HEK293 (cell line): ENCODE measurements around the gene SEC16A.

ENCODE experiments used
- CTCF ChIA-PET: fragments of 350-600 bp; formaldehyde crosslinking; extraction: SDS; loops from one replicate; lab custom pipeline; 2021; ENCODE audit warnings: antibody characterized with exemption; lab: Yijun Ruan, JAX
- POLR2A ChIA-PET: fragments of 300-600 bp; formaldehyde crosslinking; extraction: SDS; loops from one replicate; lab custom pipeline; 2020; ENCODE audit warnings: antibody characterized with exemption, inconsistent platforms; lab: Yijun Ruan, JAX
- H3K27ac ChIP-seq: fragments of 200-500 bp; sonication (Bioruptor generic); 2 replicates; pipeline ENCODE4 v1.5.1; 2014; ENCODE audit warnings: low read depth, low read length, control low read depth, inconsistent platforms; ENCODE audit errors: extremely low read depth
- H3K36me3 ChIP-seq, 2 experiments: fragments of 200-500 bp in 1 of 2; sonication (Bioruptor generic) in 1 of 2; 1 replicate in 1 of 2; 2 replicates in 1 of 2; pipeline ENCODE4 v1.5.1; 2014 to 2017; ENCODE audit warnings: inconsistent platforms in 2 of 2, low read length in 2 of 2; ENCODE audit not compliant: control insufficient read depth in 2 of 2, insufficient read depth in 1 of 2
- H3K4me1 ChIP-seq: fragments of 200-500 bp; sonication (Bioruptor generic); 2 replicates; pipeline ENCODE4 v1.5.1; 2014; ENCODE audit warnings: mild to moderate bottlenecking, low read length, inconsistent platforms; ENCODE audit not compliant: control insufficient read depth, insufficient read depth
- H3K4me3 ChIP-seq: 2 replicates; pipeline ENCODE4 v1.5.1; 2011; ENCODE audit warnings: low read depth, mild to moderate bottlenecking, control low read depth, low read length, moderate library complexity
- H3K9me3 ChIP-seq: fragments of 200-500 bp; sonication (Bioruptor generic); 2 replicates; pipeline ENCODE4 v1.5.1; 2014; ENCODE audit warnings: low read depth, low read length, inconsistent platforms; ENCODE audit not compliant: control insufficient read depth, insufficient read depth
- GLIS1 ChIP-seq: fragments of 450-650 bp; formaldehyde crosslinking; IDR thresholded peaks from 2 replicates; pipeline ENCODE4 v1.5.1; 2016; ENCODE audit warnings: missing biosample characterization, missing genetic modification characterization
- HIC1 ChIP-seq: fragments of 450-650 bp; formaldehyde crosslinking; IDR thresholded peaks from 2 replicates; pipeline ENCODE4 v1.5.1; 2016; ENCODE audit warnings: missing biosample characterization, missing genetic modification characterization
- PRDM10 ChIP-seq: fragments of 450-650 bp; formaldehyde crosslinking; IDR thresholded peaks from 2 replicates; pipeline ENCODE4 v1.5.1; 2016; ENCODE audit warnings: missing biosample characterization, missing genetic modification characterization
- SCRT2 ChIP-seq: fragments of 450-650 bp; formaldehyde crosslinking; IDR thresholded peaks from 2 replicates; pipeline ENCODE4 v1.5.1; 2016; ENCODE audit warnings: missing biosample characterization, missing genetic modification characterization
- ZBTB8A ChIP-seq: fragments of 450-650 bp; formaldehyde crosslinking; IDR thresholded peaks from 2 replicates; pipeline ENCODE4 v1.5.1; 2016; ENCODE audit warnings: missing biosample characterization, missing genetic modification characterization
- ZNF2 ChIP-seq: fragments of 450-650 bp; formaldehyde crosslinking; IDR thresholded peaks from 2 replicates; pipeline ENCODE4 v1.5.1; 2016; ENCODE audit warnings: missing biosample characterization, missing genetic modification characterization
- ZNF266 ChIP-seq: fragments of 450-650 bp; formaldehyde crosslinking; IDR thresholded peaks from 2 replicates; pipeline ENCODE4 v1.5.1; 2016; ENCODE audit warnings: missing biosample characterization, missing genetic modification characterization, low read depth
- ZNF510 ChIP-seq: fragments of 450-650 bp; formaldehyde crosslinking; IDR thresholded peaks from 2 replicates; pipeline ENCODE4 v1.5.1; 2018; ENCODE audit warnings: mild to moderate bottlenecking, missing genetic modification characterization, missing biosample characterization; ENCODE audit not compliant: insufficient replicate concordance
- ZNF561 ChIP-seq: fragments of 450-650 bp; IDR thresholded peaks from 2 replicates; pipeline ENCODE4 v1.5.1; 2018; ENCODE audit warnings: missing biosample characterization, missing genetic modification characterization, borderline replicate concordance
- ZNF571 ChIP-seq: fragments of 450-650 bp; formaldehyde crosslinking; IDR thresholded peaks from 2 replicates; pipeline ENCODE4 v1.5.0; 2017; ENCODE audit warnings: missing biosample characterization, missing genetic modification characterization
- TF ChIP-seq, protein P1 (sequence below): fragments of 450-650 bp; IDR thresholded peaks from 2 replicates; pipeline ENCODE4 v1.5.1; 2018; ENCODE audit warnings: missing biosample characterization, missing genetic modification characterization
- TF ChIP-seq, protein P2 (sequence below): fragments of 450-650 bp; formaldehyde crosslinking; conservative IDR thresholded peaks from 2 replicates; pipeline ENCODE4 v1.5.1; 2016; ENCODE audit warnings: low read depth, missing biosample characterization, missing genetic modification characterization
- TF ChIP-seq, protein P3 (sequence below): fragments of 450-650 bp; formaldehyde crosslinking; IDR thresholded peaks from 2 replicates; pipeline ENCODE4 v1.5.1; 2016; ENCODE audit warnings: missing biosample characterization, missing genetic modification characterization

The SEC16A gene

GRCh38 chr9:136508729-136509500, 26.1 kb upstream of the SEC16A start:
- ChIA-PET CTCF (interaction anchor here (0.7 kb wide), 1 partner anchor 282 kb away, joined by 3 read pairs; no protein-coding TSS in a partner anchor), POLR2A (no interaction called here)
- Histone ChIP-seq H3K4me1 (no peaks in the 10 kb centered on the region), H3K9me3 (no peaks in the 10 kb centered on the region), H3K36me3 (peaks cover 0 to 82% of the 10 kb centered on the region in 2 experiments; a peak in 1 of 3 replicates), H3K27ac (no peak overlapping the region), H3K4me3 (no peak overlapping the region)
- no peak for TF ChIP-seq GLIS1 (tag by site-specific recombination)
- peak; percentile 54; the same call in 1 of the 2 replicates for TF ChIP-seq SCRT2 (tag by site-specific recombination)

- Histone ChIP-seq H3K27ac (no peak overlapping the region), H3K36me3 (peaks cover 0 to 83% of the 10 kb centered on the region in 2 experiments; a peak in 1 of 3 replicates), H3K4me1 (no peaks in the 10 kb centered on the region), H3K4me3 (no peak overlapping the region), H3K9me3 (no peaks in the 10 kb centered on the region)
- ChIA-PET POLR2A (no interaction called here), CTCF (interaction anchor here (1.3 kb wide), 1 partner anchor 22 kb away, joined by 3 read pairs; no protein-coding TSS in a partner anchor)
- peak; percentile 50; the same call in 1 of the 2 replicates for TF ChIP-seq HIC1 (tag by site-specific recombination)
- TF ChIP-seq, protein P1, sequence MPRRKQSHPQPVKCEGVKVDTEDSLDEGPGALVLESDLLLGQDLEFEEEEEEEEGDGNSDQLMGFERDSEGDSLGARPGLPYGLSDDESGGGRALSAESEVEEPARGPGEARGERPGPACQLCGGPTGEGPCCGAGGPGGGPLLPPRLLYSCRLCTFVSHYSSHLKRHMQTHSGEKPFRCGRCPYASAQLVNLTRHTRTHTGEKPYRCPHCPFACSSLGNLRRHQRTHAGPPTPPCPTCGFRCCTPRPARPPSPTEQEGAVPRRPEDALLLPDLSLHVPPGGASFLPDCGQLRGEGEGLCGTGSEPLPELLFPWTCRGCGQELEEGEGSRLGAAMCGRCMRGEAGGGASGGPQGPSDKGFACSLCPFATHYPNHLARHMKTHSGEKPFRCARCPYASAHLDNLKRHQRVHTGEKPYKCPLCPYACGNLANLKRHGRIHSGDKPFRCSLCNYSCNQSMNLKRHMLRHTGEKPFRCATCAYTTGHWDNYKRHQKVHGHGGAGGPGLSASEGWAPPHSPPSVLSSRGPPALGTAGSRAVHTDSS (tag by site-specific recombination): no peak
Observed at GRCh38 chr9:136507992-136508375, 25.1 kb upstream of the SEC16A start.

- ChIA-PET POLR2A (no interaction called here), CTCF (interaction anchor here (1.3 kb wide), 1 partner anchor 22 kb away, joined by 3 read pairs; no protein-coding TSS in a partner anchor)
- Histone ChIP-seq H3K9me3 (no peaks in the 10 kb centered on the region), H3K4me3 (no peak overlapping the region), H3K36me3 (peaks cover 0 to 84% of the 10 kb centered on the region in 2 experiments; a peak in 1 of 3 replicates), H3K4me1 (no peaks in the 10 kb centered on the region), H3K27ac (no peak overlapping the region)
- TF ChIP-seq, protein P2, sequence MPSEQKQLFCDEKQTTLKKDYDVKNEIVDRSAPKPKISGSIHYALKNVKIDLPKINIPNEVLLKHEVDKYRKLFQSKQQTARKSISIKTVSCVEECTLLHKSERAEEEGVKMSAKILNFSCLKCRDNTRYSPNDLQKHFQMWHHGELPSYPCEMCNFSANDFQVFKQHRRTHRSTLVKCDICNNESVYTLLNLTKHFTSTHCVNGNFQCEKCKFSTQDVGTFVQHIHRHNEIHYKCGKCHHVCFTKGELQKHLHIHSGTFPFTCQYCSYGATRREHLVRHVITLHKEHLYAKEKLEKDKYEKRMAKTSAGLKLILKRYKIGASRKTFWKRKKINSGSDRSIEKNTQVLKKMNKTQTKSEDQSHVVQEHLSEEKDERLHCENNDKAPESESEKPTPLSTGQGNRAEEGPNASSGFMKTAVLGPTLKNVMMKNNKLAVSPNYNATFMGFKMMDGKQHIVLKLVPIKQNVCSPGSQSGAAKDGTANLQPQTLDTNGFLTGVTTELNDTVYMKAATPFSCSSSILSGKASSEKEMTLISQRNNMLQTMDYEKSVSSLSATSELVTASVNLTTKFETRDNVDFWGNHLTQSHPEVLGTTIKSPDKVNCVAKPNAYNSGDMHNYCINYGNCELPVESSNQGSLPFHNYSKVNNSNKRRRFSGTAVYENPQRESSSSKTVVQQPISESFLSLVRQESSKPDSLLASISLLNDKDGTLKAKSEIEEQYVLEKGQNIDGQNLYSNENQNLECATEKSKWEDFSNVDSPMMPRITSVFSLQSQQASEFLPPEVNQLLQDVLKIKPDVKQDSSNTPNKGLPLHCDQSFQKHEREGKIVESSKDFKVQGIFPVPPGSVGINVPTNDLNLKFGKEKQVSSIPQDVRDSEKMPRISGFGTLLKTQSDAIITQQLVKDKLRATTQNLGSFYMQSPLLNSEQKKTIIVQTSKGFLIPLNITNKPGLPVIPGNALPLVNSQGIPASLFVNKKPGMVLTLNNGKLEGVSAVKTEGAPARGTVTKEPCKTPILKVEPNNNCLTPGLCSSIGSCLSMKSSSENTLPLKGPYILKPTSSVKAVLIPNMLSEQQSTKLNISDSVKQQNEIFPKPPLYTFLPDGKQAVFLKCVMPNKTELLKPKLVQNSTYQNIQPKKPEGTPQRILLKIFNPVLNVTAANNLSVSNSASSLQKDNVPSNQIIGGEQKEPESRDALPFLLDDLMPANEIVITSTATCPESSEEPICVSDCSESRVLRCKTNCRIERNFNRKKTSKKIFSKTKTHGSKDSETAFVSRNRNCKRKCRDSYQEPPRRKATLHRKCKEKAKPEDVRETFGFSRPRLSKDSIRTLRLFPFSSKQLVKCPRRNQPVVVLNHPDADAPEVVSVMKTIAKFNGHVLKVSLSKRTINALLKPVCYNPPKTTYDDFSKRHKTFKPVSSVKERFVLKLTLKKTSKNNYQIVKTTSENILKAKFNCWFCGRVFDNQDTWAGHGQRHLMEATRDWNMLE (tag by site-specific recombination): no peak
- TF ChIP-seq ZNF2 (tag by site-specific recombination) (no peak), ZNF571 (no peak), PRDM10 (tag by site-specific recombination) (no peak), ZNF561 (tag by site-specific recombination) (no peak), ZNF510 (tag by site-specific recombination) (no peak), ZNF266 (tag by site-specific recombination) (no peak), ZBTB8A (tag by site-specific recombination) (no peak)
- TF ChIP-seq, protein P3, sequence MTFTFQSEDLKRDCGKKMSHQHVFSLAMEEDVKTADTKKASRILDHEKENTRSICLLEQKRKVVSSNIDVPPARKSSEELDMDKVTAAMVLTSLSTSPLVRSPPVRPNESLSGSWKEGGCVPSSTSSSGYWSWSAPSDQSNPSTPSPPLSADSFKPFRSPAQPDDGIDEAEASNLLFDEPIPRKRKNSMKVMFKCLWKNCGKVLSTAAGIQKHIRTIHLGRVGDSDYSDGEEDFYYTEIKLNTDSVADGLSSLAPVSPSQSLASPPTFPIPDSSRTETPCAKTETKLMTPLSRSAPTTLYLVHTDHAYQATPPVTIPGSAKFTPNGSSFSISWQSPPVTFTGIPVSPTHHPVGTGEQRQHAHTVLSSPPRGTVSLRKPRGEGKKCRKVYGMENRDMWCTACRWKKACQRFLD (tag by site-specific recombination): no peak
Observed at GRCh38 chr9:136507221-136507991, 24.6 kb upstream of the SEC16A start.
